GM12873 (cell line): ENCODE measurements around the gene TAF5.

Experiments used
- CTCF ChIP-seq: IDR thresholded peaks from 2 replicates; pipeline ENCODE4 v1.5.1; 2012; ENCODE audit warnings: low read depth, mild to moderate bottlenecking, moderate library complexity, low read length, control low read depth; ENCODE audit not compliant: insufficient read depth; ENCODE audit errors: missing control alignments

Gene TAF5

DNA sequence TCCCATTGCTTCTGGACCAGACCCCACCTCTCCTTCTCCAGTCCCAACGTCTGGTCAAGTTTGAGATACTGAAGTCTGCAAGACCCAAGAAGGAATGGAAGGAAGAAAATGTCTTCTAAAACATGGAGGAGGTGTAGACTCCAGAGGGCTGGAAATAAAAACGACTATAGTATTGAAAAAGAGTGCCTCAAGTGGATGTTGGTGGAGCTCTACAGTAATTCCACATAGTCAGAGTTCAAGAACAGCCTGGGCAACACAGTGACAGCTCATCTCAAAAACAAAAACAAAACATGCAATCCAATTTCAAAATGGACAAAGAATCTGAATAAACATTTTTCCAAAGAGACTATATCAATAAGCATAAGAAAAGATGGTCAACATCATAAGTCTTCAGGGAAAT lies 14.5 kb upstream of the TAF5 start:
- no peak for TF ChIP-seq CTCF

DNA sequence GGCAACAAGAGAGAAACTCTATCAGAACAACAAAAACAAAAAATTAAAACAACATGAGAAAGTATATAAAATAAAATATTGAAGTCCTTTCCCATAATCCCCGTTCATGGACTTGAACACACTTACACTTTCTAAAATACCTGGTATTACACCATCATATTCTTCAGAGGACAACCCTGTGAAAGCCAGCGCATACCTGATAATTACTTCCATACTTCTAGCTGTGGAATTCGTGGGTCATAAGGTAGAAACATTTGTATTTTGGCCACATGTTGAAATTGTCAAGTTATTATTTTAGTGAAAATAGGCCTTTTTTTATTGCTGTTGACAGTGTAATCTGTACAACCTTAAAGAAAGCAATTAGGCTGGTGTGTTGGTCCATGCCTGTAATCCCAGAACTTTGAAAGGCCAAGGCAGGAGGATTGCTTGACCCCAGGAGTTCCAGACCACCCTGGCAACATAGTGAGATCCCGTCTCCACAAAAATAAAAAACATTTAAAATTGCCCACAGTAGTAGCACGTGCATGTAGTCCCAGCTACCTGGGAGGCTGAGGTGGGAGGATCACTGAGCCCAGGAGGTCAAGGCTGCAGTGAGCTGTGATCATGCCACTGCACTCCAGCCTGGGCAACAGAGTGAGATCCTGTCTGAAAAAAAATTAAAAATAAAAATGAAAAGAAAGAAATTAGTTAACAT lies 11.7 kb upstream of the TAF5 start:
- TF ChIP-seq CTCF, result no peak

DNA sequence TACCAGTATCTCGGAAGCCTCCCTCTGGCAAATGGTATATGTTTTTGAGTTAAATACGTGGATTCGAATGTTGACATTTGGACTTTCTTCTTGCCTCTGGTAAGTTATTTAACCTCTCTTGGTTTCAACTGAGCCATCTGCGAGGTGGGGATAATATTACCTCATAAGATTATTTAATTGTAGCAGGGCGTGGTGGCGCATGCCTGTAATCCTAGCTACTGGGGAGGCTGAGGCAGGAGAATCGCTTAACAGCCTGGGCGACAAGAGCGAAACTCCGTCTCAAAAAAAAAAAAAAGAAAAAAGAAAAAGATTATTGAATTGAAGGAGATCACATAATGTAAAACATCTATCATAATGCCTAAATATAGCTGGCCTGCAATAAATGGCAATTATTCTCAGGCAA lies 396 bp upstream of the TAF5 start:
- no peak for TF ChIP-seq CTCF

DNA sequence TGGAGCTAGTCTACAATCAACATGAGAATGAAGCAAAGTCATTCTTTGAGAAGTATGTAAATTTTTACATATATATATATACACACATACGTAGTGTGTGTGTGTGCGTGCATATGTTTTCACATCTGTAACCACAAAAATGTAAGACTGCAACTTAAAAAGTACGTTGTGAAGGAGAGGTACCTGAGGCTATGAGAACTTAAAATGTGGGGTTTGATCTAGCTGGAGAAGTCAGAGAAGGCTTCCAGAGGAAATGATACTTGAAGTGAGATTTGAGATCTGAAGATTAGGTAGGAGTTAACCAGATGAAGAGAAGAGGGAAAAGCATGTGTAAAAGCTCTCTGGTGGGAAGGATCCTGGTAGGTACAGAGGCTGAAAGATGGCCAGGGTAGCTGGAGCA lies 5.8 kb downstream of the TAF5 start:
- no peak for TF ChIP-seq CTCF

DNA sequence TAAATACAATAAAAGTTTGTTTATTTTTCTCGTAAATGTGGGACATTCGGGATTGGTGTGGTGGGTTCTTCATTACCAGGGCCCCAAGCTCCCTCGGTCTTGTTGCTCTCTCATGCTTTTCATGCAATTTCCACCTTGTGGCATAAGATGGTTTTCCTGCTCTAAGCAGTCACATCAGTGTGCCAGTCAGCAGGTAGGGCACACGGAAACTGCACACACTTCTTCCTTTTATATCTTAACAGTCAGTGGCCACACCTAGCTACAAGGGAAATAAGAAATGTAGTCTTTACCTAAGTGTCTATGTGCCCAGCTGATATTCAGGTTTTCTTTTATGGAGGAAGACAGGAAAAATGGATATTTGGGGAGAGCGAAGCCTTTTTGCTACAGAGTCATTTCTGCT lies 6.5 kb downstream of the TAF5 start:
- TF ChIP-seq CTCF, result no peak

GRCh38 chr10:103382769-103383168 lies 15.0 kb downstream of the TAF5 start:
- TF ChIP-seq CTCF, result no peak

- TF ChIP-seq CTCF, result no peak
Measured at GRCh38 chr10:103394180-103394579, 26.4 kb downstream of the TAF5 start.
